DMS153 (cell line): ENCODE data around the gene FGFR4.
"Not testable (repeated sequence)": the region's sequence is repeated elsewhere in the genome, so short reads cannot be mapped to it uniquely, and the experiment has no call there.

ENCODE experiments used
- DNase-seq: peaks from one replicate; lab custom pipeline; 2025; lab: John Stamatoyannopoulos, UW

FGFR4 gene

DNA sequence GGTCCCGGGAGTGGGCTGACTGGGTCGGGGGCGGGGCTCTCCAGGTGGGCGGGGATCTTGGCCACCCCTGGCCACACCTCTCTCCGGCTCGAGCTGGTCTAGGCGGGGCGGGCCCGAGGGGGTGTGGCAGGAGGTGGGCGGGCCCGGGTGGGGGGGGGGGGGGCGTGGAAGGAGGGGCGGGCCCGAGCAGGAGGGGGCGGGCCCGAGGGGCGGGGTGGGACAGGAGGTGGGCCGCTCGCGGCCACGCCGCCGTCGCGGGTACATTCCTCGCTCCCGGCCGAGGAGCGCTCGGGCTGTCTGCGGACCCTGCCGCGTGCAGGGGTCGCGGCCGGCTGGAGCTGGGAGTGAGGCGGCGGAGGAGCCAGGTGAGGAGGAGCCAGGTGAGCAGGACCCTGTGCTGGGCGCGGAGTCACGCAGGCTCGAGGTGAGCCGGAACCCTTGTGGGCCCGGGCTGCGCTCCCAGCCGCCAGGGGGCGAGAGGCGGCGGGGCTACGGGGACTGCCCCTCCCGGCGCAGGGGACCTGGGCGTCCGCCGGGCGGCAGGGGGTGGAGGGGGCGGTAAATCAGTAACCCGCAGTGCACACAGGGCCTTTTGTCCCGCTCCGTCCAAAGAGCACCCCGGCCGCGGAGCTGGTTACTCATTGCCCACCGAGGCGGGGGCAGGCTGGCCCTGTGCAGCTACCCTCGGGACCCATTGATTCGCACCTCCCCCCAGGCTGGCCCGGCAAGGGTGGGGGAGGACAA is at the start of gene FGFR4:
FGFR4 (plus strand) TSS at position 262 of the 744 bp plus-strand sequence. CDS start 2,688 bp downstream, outside the sequence.
- DNase-seq: no peak

DNA sequence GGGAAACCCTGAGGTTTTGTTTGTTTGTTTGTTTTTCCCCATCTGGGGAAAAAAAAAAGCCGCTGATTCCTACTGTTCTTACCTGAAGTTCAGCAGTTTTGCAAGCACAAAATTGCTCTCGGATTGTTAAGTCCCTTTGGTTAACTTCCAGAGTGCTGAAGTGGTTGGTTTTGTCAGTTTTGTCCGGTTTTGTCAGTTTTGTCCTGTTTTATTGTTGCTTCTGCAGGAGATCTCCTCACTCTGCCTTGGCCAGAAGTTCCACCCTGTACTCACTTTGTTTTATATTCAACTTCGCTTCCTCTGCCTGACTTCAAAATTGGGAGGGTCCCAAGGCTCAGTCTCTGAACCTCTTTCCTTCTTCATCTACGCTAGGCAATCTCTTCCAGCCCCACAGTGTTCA is 49.8 kb upstream of the FGFR4 start:
- no peak for DNase-seq

DNA sequence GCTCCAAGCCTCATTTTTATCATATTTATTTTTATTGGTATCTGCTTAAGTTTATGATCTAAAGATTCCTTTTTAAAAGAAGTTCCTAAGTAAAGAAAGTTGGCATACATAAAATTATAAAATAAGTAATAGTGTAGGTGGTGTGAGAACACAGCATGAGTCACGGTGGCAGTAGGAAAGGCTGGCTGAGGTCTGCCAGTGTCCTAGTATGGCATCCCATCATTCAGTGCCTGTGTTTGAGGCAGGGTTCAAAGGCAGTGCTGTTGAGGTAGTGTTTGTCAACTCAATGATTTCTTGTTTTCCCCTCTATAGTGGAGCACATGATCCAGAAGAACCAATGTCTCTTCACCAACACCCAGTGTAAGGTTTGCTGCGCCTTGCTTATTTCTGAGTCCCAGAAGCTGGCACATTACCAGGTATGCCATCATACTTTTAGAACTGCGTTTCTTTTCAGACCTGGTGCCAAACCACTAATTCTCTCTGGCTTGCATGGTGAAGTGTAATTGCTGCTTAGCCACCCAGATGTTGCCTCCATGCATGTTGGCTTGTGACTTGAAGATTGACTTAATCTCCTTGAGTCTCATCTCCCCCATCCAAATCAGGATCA is 45.8 kb upstream of the FGFR4 start:
- no peak for DNase-seq

- DNase-seq: no peak
Observed at GRCh38 chr5:177041936-177042335, 44.8 kb upstream of the FGFR4 start.

GRCh38 chr5:177043114-177043513 is 43.6 kb upstream of the FGFR4 start:
- no peak for DNase-seq

GRCh38 chr5:177043958-177044357 is 42.8 kb upstream of the FGFR4 start:
- no peak for DNase-seq

DNA sequence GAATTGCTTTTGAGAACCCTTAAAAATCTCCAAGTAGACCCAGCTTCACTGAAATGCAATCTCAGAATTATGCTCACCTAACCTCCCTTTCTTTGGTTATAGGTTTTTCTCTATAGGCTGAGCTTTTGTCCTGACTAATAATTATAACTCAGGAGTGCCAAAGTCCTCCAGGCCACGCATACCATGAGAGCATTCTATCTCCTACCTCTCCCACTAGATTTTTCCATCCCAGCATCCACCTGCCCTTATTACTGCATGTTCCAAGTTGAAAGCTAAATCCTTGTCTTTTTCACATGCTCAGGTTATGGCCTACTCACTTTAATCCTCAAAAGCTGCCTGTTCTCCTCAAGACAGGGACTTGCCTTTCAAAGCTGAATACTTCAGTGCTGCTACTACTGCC is 42.1 kb upstream of the FGFR4 start:
- DNase-seq: no peak

GRCh38 chr5:177045631-177046030 is 41.1 kb upstream of the FGFR4 start:
- no peak for DNase-seq

- not testable (repeated sequence) for DNase-seq
Observed at GRCh38 chr5:177048531-177048930, 38.2 kb upstream of the FGFR4 start.

DNA sequence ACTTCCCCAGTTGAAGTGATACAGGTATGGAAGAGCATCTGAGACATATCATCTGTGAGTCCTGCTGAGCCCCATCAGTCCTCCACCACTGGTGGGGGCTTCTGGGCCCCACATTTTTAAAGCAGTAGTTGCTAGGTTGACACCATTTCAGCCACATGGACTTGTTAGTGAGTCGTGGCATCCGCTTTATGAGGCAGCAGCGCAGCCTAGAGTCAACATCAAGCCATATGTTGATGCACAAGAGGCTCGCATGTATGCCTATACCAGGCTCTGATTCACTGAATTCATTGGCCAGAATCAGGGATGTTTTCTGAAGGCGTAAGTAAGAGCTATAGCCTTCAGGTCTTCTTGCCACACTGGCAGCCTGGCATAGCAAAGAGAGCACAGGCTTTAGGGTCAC is 37.4 kb upstream of the FGFR4 start:
- no peak for DNase-seq

DNA sequence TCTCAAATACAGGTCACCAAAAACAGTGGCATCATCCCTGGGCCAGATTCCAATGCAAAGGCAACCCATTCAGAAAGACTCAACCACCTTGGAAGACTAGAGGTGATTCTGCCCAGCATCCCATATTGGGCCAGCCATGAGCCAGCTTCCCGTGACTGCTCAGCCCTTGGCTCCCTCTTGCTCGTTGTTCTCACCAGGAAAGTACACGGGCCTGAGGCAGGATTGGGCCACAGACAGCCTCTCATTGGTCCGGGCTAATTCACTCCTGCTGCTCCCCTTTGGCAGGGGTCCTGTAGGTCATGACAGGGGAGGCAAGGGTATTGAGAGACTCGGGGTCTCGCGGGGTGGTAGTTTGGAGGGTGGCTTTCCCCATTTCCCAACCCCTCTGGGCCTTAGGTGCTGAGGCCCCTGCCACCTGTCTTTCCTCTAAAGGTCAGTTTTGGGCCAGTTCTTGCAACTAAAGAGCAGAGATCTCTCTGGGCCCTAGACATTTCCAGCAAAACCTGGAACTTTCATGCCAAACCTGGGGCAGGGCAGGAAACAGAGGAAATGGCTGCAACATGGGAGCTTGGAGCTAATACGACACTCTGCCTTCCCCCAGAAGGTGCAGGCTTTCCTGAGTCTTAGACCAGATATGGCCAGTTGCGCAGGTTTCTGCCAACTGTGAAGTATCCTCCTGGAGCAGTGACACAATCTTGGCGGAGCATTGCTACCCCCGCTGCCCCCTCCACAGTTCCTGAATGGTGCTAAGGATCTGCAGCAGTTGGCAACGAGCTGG is 22.0 kb upstream of the FGFR4 start:
- DNase-seq: no peak

DNA sequence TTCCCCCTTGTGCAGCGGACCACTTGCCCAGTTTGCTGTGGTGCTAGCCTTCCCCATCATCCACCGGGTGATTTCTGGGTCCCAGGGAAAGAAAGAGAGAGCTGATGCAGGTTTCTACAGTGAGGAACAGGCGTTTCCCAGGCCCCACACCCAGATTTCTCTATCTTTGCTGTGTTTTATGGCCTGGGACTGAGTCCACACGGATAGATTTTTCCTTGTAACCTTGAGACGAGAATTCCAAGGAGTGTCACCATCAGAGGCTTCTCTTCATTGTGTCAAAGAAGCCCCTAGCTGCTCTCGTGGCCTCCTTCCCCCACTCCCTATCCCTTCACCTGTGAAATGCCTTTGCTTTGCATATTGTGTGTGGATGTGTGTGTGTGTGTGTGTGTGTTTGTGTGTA is 21.2 kb upstream of the FGFR4 start:
- DNase-seq: no peak

- no peak for DNase-seq
Observed at GRCh38 chr5:177066224-177066623, 20.5 kb upstream of the FGFR4 start.

DNA sequence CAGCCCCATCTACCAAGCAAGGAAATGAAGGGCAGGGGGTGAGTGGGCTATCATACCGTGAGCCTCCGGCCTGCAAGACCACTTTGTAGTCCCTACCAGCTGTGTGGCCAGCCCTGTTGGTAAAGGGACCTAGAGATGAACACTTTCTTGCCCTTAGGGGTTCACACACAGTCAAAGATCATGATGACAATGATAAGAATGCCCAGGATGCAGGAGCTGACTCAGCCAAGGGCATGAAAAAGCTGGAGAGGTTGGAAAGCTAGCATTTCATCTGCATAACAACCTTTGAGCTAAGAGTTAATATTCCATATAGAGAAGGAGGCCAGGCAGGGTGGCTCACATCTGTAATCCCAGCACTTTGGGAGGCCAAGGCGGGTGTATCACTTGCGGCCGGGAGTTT is 19.2 kb upstream of the FGFR4 start:
- no peak for DNase-seq

- no peak for DNase-seq
Observed at GRCh38 chr5:177070536-177071191, 16.1 kb upstream of the FGFR4 start.

GRCh38 chr5:177071666-177072385 is 14.9 kb upstream of the FGFR4 start:
- peak; percentile 19 for DNase-seq

DNA sequence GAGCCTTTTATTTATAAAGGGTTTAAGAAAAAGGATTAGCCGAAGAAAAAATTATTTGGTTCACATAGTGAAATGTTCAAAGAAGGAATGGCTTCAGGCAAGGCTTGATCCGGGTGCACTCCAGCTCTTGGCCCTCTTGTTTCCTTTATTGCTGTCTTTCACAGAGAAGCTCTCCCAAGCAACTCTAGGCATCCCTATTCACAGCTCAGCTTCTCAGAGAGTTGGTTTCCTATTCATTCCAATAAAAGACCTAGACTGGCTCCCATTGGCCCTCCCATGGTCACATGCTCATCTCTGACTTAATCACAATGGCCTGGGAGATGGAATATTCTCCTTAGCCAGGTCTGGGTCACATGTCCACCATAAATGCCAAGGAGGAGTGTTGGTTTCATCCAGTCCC is 9.4 kb upstream of the FGFR4 start:
- no peak for DNase-seq

DNA sequence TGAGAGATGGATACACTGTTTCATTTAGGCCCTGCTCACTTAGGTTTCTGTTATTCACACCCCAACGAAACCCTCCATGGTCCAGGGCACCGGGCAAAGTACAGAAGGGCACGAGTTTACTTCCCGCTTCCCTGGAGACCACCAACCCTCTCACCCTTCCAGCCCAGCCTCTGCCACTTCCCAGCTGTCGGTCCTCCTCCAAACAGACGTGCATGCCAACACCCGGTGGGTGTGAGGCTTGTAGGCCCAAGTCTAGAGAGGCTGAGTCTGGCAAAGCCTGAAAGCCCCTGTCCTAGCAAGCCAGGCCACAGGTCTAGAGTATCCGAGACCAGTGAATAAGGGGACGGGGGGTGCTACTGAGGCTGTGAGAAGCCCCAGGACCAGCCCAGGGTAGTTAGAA is 7.1 kb upstream of the FGFR4 start:
- DNase-seq: no peak

- no peak for DNase-seq
Observed at GRCh38 chr5:177080265-177080664, 6.5 kb upstream of the FGFR4 start.

GRCh38 chr5:177081859-177082258 is 4.9 kb upstream of the FGFR4 start:
- DNase-seq: no peak

- no peak for DNase-seq
Observed at GRCh38 chr5:177083357-177083756, 3.4 kb upstream of the FGFR4 start.

DNA sequence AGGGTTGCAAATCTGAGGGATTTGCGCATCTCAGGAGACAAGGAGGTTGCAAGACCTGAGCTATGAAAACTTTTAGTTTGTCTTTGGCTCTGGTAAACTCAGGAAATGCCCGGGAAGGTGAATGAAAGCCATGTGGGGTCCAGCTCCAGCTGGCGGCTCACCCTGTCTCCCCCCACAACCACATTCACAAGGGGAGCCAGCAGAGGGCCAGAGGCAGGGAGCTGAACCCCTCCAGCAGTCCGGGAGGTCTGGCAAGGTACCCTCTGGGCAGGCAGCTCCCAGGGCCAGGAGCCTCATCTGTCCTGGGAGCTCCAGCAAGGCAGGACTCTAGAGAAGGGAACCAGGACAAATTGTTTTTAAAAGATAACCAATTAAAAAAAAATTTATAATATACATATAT is 2.5 kb upstream of the FGFR4 start:
- no peak for DNase-seq
